B cell (primary cell): ENCODE results near the gene UHRF1.

Experiments used
- EZH2 ChIP-seq: IDR thresholded peaks from 2 replicates; pipeline ENCODE4 v1.6.1; 2012; ENCODE audit warnings: borderline replicate concordance, low read depth, mild to moderate bottlenecking, moderate library complexity, low read length; ENCODE audit not compliant: insufficient read depth, poor library complexity, severe bottlenecking
- TF ChIP-seq, protein P1 (sequence below): fragments of 200-600 bp; IDR thresholded peaks from one replicate; pipeline ENCODE4 v1.8.0; 2022; ENCODE audit warnings: antibody characterized with exemption, mild to moderate bottlenecking

DNA sequence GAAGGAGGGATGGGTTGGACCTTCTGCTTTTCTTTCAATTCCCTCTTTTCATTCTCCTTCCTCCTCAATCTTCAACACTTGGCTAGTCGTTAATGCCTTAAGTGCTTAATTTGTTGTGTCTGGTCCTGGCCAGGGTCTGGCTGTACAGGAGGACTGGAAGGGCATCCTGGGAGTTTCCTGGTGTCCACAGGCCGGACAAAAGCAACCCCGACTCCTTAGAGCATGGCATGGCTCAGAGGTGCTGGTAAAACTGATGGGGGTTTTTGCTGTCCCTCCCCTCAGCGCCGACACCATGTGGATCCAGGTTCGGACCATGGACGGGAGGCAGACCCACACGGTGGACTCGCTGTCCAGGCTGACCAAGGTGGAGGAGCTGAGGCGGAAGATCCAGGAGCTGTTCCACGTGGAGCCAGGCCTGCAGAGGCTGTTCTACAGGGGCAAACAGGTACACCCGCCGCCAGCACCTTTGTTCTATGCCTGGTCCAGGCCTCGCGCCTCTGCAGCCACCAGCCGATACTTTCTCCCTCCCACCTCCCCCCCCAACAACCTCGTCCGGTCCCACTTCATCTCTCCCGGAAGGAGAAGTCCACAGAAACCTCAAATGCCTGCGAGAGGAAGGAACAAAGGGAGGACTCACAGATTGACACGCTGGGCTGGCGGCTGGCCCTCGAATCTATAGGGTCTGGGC, 1.4 kb downstream of the UHRF1 start:
- TF ChIP-seq, protein P1, sequence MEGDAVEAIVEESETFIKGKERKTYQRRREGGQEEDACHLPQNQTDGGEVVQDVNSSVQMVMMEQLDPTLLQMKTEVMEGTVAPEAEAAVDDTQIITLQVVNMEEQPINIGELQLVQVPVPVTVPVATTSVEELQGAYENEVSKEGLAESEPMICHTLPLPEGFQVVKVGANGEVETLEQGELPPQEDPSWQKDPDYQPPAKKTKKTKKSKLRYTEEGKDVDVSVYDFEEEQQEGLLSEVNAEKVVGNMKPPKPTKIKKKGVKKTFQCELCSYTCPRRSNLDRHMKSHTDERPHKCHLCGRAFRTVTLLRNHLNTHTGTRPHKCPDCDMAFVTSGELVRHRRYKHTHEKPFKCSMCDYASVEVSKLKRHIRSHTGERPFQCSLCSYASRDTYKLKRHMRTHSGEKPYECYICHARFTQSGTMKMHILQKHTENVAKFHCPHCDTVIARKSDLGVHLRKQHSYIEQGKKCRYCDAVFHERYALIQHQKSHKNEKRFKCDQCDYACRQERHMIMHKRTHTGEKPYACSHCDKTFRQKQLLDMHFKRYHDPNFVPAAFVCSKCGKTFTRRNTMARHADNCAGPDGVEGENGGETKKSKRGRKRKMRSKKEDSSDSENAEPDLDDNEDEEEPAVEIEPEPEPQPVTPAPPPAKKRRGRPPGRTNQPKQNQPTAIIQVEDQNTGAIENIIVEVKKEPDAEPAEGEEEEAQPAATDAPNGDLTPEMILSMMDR: no peak
- TF ChIP-seq EZH2: no peak
